A673 (cell line): ENCODE results near the gene GRAMD1B. TPM values are rescaled to one million over a fixed set of nuclear protein-coding genes. Genes with fewer than 3 reads are reported as not detected.

Experiments
- BruUV-seq: library from RNA; stranded (reverse); fragments of 400-500 nt; replicated peaks from 2 replicates; lab custom pipeline; 2021; lab: Mats Ljungman, UMichigan
- CTCF ChIA-PET: fragments of 300-600 bp; sonication (Branson Sonifier 250); formaldehyde crosslinking; loops from one replicate; lab custom pipeline; 2022; ENCODE audit warnings: antibody characterized with exemption; lab: Charles Lee
- POLR2A ChIA-PET: fragments of 300-600 bp; sonication (Branson Sonifier 250); formaldehyde crosslinking; loops from one replicate; lab custom pipeline; 2022; ENCODE audit warnings: antibody characterized with exemption; ENCODE audit not compliant: low non-redundant PET; lab: Charles Lee
- DNase-seq: peaks from one replicate; pipeline ENCODE4 v3.0.0-alpha.2; 2015; ENCODE audit warnings: low spot score
- H3K27ac ChIP-seq: fragments of 200-600 bp; sonication (generic); 2 replicates; pipeline ENCODE4 v1.5.1; 2016; ENCODE audit warnings: mixed run types, low read depth, mild to moderate bottlenecking, mixed read lengths, antibody characterized with exemption, low read length; ENCODE audit not compliant: poor library complexity, severe bottlenecking
- H3K27me3 ChIP-seq: fragments of 200-600 bp; sonication (generic); replicated peaks from 2 replicates; pipeline ENCODE4 v1.6.1; 2017; ENCODE audit warnings: mixed run types, low read depth, mild to moderate bottlenecking, mixed read lengths, antibody characterized with exemption, low read length; ENCODE audit not compliant: insufficient read depth, poor library complexity
- H3K36me3 ChIP-seq: fragments of 200-600 bp; sonication (generic); 2 replicates; pipeline ENCODE4 v1.6.1; 2016; ENCODE audit warnings: mixed run types, mild to moderate bottlenecking, mixed read lengths, antibody characterized with exemption, low read length; ENCODE audit not compliant: insufficient read depth, poor library complexity, severe bottlenecking
- H3K4me1 ChIP-seq: fragments of 200-600 bp; sonication (generic); 2 replicates; pipeline ENCODE4 v1.6.1; 2017; ENCODE audit warnings: mixed run types, mild to moderate bottlenecking, mixed read lengths, antibody characterized with exemption, low read length; ENCODE audit not compliant: insufficient read depth, poor library complexity, severe bottlenecking
- H3K4me3 ChIP-seq: fragments of 200-600 bp; sonication (generic); 2 replicates; pipeline ENCODE4 v1.5.1; 2016; ENCODE audit warnings: low read depth, mixed run types, mild to moderate bottlenecking, mixed read lengths, low read length; ENCODE audit not compliant: poor library complexity, severe bottlenecking
- H3K9me3 ChIP-seq: fragments of 200-600 bp; sonication (generic); 2 replicates; pipeline ENCODE4 v1.6.1; 2016; ENCODE audit warnings: mixed run types, low read depth, mild to moderate bottlenecking, mixed read lengths, antibody characterized with exemption, low read length; ENCODE audit not compliant: poor library complexity, severe bottlenecking
- CTCF ChIP-seq: fragments of 300-800, 200-600 bp; sonication (generic); conservative IDR thresholded peaks from 2 replicates; pipeline ENCODE4 v1.5.1; 2017; ENCODE audit warnings: low read depth, mild to moderate bottlenecking, antibody characterized with exemption, low read length, moderate library complexity, mixed read lengths
- EZH2 ChIP-seq: fragments of 200-600 bp; sonication (generic); IDR thresholded peaks from 2 replicates; pipeline ENCODE4 v1.6.1; 2017; ENCODE audit warnings: borderline replicate concordance, low read depth, mild to moderate bottlenecking, mixed read lengths, antibody characterized with exemption, low read length; ENCODE audit not compliant: poor library complexity, severe bottlenecking
- intact Hi-C: fragments of 100-400 bp; cut with micrococcal nuclease; formaldehyde crosslinking; loops from one replicate; pipeline ENCODE4 v1.10.0; 2022; ENCODE audit not compliant: unreplicated experiment
- total RNA-seq: library from RNA; stranded (reverse); gene quantifications from 2 replicates; pipeline ENCODE4 v1.2.3, GENCODE V29; 2021

Gene GRAMD1B
- total RNA-seq, 1 experiment from 2014 or later = 13.0 TPM

- peaks cover 19% of the 10 kb centered on the region for H3K4me1 ChIP-seq
- POLR2A ChIA-PET = interaction anchor here (0.5 kb wide), 1 partner anchor 427 kb away, joined by 3 read pairs; no protein-coding TSS in a partner anchor
- no peak overlapping the region for H3K4me3 ChIP-seq
- BruUV-seq = no TSS peak
- no peaks in the 10 kb centered on the region for H3K36me3 ChIP-seq
- no peak for TF ChIP-seq EZH2
- TF ChIP-seq CTCF = no peak
- intact Hi-C loops = loop anchor here (10.0 kb wide), 1 partner anchor 187 kb away; no protein-coding TSS in a partner anchor
- no peaks in the 10 kb centered on the region for H3K27me3 ChIP-seq
- DNase-seq = no peak
- no peak overlapping the region for H3K27ac ChIP-seq
- H3K9me3 ChIP-seq = peaks cover 8% of the 10 kb centered on the region
- CTCF ChIA-PET = interaction anchor here (1.0 kb wide), 1 partner anchor 37 kb away, joined by 3 read pairs; no protein-coding TSS in a partner anchor
Observed at GRCh38 chr11:123517559-123518364, 87.7 kb downstream of the GRAMD1B start.

- ChIA-PET CTCF (interaction anchor here (1.0 kb wide), 1 partner anchor 36 kb away, joined by 3 read pairs; no protein-coding TSS in a partner anchor), POLR2A (no interaction called here)
- peaks cover 19% of the 10 kb centered on the region for H3K4me1 ChIP-seq
- no peaks in the 10 kb centered on the region for H3K27me3 ChIP-seq
- peaks cover 8% of the 10 kb centered on the region for H3K9me3 ChIP-seq
- H3K36me3 ChIP-seq = no peaks in the 10 kb centered on the region
- DNase-seq = no peak
- no TSS peak for BruUV-seq
- TF ChIP-seq EZH2 = no peak
- TF ChIP-seq CTCF = no peak
- no peak overlapping the region for H3K4me3 ChIP-seq
- no peak overlapping the region for H3K27ac ChIP-seq
- intact Hi-C loops = loop anchor here (10.0 kb wide), 1 partner anchor 186 kb away; no protein-coding TSS in a partner anchor
Observed at GRCh38 chr11:123518496-123519054, 88.5 kb downstream of the GRAMD1B start.

GRCh38 chr11:123519055-123519796 is 89.2 kb downstream of the GRAMD1B start:
- H3K36me3 ChIP-seq = no peaks in the 10 kb centered on the region
- peaks cover 19% of the 10 kb centered on the region for H3K4me1 ChIP-seq
- TF ChIP-seq EZH2 = no peak
- no peak for TF ChIP-seq CTCF
- BruUV-seq = no TSS peak
- ChIA-PET CTCF (no interaction called here), POLR2A (no interaction called here)
- no peak overlapping the region for H3K4me3 ChIP-seq
- intact Hi-C loops = loop anchor here (10.0 kb wide), 1 partner anchor 186 kb away; no protein-coding TSS in a partner anchor
- H3K9me3 ChIP-seq = peaks cover 8% of the 10 kb centered on the region
- DNase-seq = no peak
- H3K27ac ChIP-seq = peak overlapping the region; percentile 14
- H3K27me3 ChIP-seq = no peaks in the 10 kb centered on the region
